T-helper 17 cell (primary cell): ENCODE results near the gene NR6A1. TPM values are rescaled to one million over a fixed set of nuclear protein-coding genes. Genes with fewer than 3 reads are reported as not detected.
A peak's percentile ranks its signal among the peaks of the same experiment; 100 is the strongest.

Experiments used
- ATAC-seq: fragments of 150-1000 bp; cut with Tn5 transposase; 2 replicates; pipeline ENCODE4 v1.10.0; 2021; ENCODE audit warnings: mild to moderate bottlenecking, moderate library complexity
- DNase-seq, 3 donors: peaks; one replicate each; pipeline versions ENCODE4 v3.0.0 to v3.0.0-alpha.2; 2020 to 2021
- H3K9me3 ChIP-seq: one replicate; pipeline ENCODE4 v1.7.0; 2013; ENCODE audit warnings: low read length, mild to moderate bottlenecking; ENCODE audit not compliant: control insufficient read depth, poor library complexity, severe bottlenecking
- H3K27ac Mint-ChIP-seq: one replicate; pipeline ENCODE4 v1.8.0; 2022; ENCODE audit warnings: mild to moderate bottlenecking, moderate library complexity, mixed read lengths
- H3K27me3 Mint-ChIP-seq: one replicate; pipeline ENCODE4 v1.8.0; 2022; ENCODE audit warnings: mixed read lengths
- H3K36me3 Mint-ChIP-seq: one replicate; pipeline ENCODE4 v1.8.0; 2022; ENCODE audit warnings: low read depth, mixed read lengths
- H3K4me1 Mint-ChIP-seq: one replicate; pipeline ENCODE4 v1.8.0; 2022; ENCODE audit warnings: mild to moderate bottlenecking, mixed read lengths
- H3K4me3 Mint-ChIP-seq: one replicate; pipeline ENCODE4 v1.8.0; 2022; ENCODE audit warnings: mild to moderate bottlenecking, moderate library complexity, mixed read lengths
- total RNA-seq, 4 donors: library from RNA in 2 of 4; stranded (reverse) in 2 of 4; gene quantifications; one replicate each; pipeline ENCODE4 v1.2.3 and lab custom pipeline; 2022 to 2026

Gene NR6A1
- total RNA-seq, 2 donors from 2014 or later = 0.08 to 0.22 TPM

DNA sequence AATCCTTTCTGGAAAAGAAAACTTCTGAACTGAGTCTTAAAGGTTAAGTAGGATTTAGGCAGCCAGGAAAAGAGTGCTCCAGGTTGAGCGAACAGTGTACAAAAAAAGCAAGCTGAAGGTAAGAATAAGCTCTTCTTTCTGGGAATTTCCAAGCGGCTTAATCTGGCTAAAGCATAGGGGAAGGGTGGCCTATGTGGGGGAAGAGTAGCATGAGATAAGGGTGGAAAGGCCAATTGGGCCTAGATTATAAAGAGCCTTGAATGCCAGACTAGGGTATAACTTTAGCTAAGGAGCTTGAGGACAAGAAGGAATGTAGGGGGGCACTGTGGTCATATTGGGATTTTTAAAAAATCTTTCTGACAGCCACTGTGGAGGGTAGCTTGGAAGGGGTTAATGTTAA lies 226.6 kb downstream of the NR6A1 start:
- H3K4me1 Mint-ChIP-seq = no peaks in the 10 kb centered on the region
- no peak overlapping the region for H3K27ac Mint-ChIP-seq
- ATAC-seq (no peak), DNase-seq (no peak)
- H3K27me3 Mint-ChIP-seq = peaks cover 71% of the 10 kb centered on the region
- no peaks in the 10 kb centered on the region for H3K9me3 ChIP-seq
- peaks cover 4% of the 10 kb centered on the region for H3K36me3 Mint-ChIP-seq
- H3K4me3 Mint-ChIP-seq = no peak overlapping the region

DNA sequence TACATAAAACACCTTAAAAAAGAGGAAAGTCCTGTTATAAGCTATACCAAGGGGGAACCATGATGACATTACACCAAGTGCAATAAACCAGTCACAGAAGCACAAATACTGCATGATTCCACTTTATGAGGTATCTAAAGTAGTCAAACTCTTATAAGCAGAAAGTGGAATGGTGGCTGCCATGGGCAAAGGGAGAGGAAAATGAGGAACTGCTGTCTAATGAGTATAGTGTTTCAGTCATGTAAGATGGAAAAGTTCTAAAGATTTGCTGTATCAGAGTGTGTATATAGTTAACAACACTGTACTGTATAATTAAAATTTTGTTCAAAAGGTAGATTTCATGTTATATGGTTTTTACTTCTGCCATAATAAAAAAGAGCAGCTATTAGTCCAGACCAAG lies 229.3 kb downstream of the NR6A1 start:
- Mint-ChIP-seq H3K4me3 (no peak overlapping the region), H3K36me3 (peaks cover 4% of the 10 kb centered on the region), H3K4me1 (no peaks in the 10 kb centered on the region), H3K27ac (no peak overlapping the region), H3K27me3 (peaks cover 52% of the 10 kb centered on the region)
- ATAC-seq = no peak
- no peak for DNase-seq
- H3K9me3 ChIP-seq = no peaks in the 10 kb centered on the region

DNA sequence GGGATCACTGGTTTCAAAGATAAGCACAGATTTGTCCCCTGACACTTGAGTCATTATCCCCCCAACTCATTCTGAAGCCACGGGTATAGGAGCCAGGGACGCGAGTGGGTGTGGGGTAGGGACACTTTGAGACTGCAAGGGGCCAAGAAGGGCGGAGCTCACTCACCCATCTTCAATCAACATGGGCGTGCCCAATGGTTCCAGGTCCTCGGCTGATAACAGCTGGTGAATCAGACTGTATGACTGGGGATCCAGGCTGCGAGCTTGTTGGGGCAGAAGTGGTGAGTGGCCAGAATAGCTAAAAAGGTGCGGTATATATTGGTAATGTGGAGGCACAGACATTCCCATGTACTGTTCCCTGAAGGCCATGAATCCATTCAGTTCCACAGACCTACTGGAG lies 233.2 kb downstream of the NR6A1 start:
- no peak for DNase-seq
- ATAC-seq = no peak
- Mint-ChIP-seq H3K4me1 (peaks cover 3% of the 10 kb centered on the region), H3K27ac (no peak overlapping the region), H3K4me3 (no peak overlapping the region), H3K36me3 (peaks cover 4% of the 10 kb centered on the region), H3K27me3 (peaks cover 28% of the 10 kb centered on the region)
- no peaks in the 10 kb centered on the region for H3K9me3 ChIP-seq

DNA sequence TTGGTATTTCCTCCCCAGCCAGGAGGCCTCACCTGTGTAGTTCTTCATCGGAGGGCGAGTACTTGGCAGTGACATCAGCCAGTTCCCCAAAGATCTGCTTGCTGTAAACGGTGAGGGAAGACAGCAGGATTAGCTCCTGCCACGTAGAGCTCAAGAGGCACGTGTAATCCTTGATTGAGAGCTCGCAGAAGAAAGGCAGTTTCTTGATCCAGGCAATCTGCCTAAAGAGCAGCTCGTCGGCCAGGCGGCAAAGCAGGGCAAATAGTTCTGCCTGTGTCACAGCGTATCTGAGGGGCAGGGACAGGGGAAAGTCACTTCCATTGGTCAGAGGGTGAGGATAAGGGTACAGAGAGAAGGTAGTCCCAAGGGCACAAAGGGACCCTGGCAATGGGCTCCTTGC lies 235.3 kb downstream of the NR6A1 start:
- no peak for ATAC-seq
- peaks cover 6% of the 10 kb centered on the region for H3K36me3 Mint-ChIP-seq
- peaks cover 16% of the 10 kb centered on the region for H3K27me3 Mint-ChIP-seq
- H3K4me3 Mint-ChIP-seq = no peak overlapping the region
- no peaks in the 10 kb centered on the region for H3K9me3 ChIP-seq
- peaks cover 3% of the 10 kb centered on the region for H3K4me1 Mint-ChIP-seq
- H3K27ac Mint-ChIP-seq = no peak overlapping the region
- DNase-seq = no peak

DNA sequence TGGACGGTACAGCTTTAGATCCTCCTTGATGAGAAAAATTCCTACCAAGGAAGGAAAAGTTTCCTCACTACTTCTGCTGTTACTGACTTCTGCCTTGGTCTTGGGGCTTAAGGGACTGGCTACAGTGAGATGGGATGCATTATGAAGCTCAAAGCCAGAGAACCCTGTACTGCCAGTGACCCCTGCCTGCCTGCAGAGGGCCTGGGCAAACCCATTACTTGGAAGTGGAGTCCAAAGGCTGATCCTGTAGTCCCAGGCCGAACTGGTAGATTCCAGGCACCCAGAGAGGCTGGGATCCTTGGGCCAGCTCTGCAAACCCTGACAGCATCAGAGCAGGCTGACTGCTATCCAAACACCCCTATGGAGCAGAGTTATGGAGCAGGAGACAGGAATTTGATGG lies 238.2 kb downstream of the NR6A1 start:
- Mint-ChIP-seq H3K27me3 (peaks cover 18% of the 10 kb centered on the region), H3K4me1 (peaks cover 3% of the 10 kb centered on the region), H3K36me3 (peaks cover 2% of the 10 kb centered on the region), H3K27ac (peak overlapping the region; percentile 70), H3K4me3 (no peak overlapping the region)
- no peaks in the 10 kb centered on the region for H3K9me3 ChIP-seq
- ATAC-seq (no peak), DNase-seq (no peak)

DNA sequence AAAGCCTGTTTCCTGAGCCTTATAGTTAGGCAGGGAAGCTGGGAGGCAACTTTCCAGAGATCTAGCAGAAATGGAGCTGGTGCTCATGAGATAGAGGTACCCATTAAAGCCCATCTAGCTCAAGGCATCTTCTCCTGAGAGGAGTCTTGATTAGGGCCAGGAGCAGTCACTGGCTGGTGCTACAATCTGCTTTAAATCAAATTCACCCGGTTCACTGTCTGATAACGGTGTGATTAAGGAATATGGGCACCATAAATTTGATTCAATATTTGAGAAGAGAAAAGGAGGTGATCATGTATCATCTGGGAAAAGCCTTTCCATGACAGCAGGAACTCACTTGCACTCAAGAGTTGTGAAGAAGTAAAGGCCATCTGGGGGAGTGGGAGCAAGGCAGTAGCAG lies 240.0 kb downstream of the NR6A1 start:
- H3K4me3 Mint-ChIP-seq = no peak overlapping the region

DNA sequence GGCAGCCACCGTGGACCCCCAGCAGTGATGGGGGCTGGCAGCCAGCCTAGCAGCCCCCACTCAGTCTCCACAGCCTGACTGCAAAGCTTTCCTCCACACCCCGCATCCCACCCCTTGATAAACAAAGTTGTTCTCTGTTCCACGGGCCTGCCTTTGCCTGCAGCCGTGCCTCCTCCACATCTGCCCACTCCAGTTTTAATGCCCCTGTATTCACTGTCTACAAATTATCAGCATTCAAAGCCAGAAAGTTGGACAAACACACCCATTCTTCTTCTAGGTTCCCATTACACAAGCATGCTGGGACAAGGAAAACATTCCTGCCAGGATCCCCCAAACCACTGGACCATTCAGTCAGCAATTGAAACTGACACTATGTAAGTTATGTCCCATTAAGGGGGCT lies 240.9 kb downstream of the NR6A1 start:
- ATAC-seq (no peak), DNase-seq (no peak)
- peaks cover 13% of the 10 kb centered on the region for H3K27me3 Mint-ChIP-seq
- H3K36me3 Mint-ChIP-seq = peaks cover 2% of the 10 kb centered on the region
- no peak overlapping the region for H3K27ac Mint-ChIP-seq
- no peaks in the 10 kb centered on the region for H3K9me3 ChIP-seq
- H3K4me3 Mint-ChIP-seq = no peak overlapping the region
- H3K4me1 Mint-ChIP-seq = no peaks in the 10 kb centered on the region

More for the DNA sequence above, 240.0 kb downstream of the NR6A1 start:
- Mint-ChIP-seq H3K36me3 (peaks cover 2% of the 10 kb centered on the region), H3K27ac (no peak overlapping the region), H3K4me1 (peaks cover 2% of the 10 kb centered on the region), H3K27me3 (peaks cover 18% of the 10 kb centered on the region)
- no peaks in the 10 kb centered on the region for H3K9me3 ChIP-seq
- no peak for ATAC-seq
- no peak for DNase-seq

DNA sequence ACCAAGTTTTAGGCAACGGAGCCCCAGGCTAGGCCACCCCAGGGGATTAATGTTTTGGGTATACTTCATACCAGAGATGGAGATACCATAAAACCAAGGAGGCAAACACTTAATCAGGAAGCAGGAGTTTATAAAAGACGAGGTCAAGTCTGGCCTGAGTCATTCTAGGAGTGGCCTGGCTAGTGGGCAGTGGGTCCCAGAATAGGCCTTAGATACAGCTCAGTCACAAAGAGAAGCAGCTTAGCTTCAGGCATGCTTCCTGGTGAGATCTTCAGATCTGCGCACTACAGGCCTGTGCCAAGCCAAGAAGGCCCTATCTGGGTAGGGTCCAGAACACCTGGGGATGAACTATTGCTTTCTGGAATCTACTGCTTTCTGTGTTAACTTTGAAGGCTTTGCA lies 243.3 kb downstream of the NR6A1 start:
- Mint-ChIP-seq H3K27me3 (peaks cover 22% of the 10 kb centered on the region), H3K36me3 (peaks cover 2% of the 10 kb centered on the region), H3K4me3 (no peak overlapping the region), H3K4me1 (no peaks in the 10 kb centered on the region), H3K27ac (no peak overlapping the region)
- DNase-seq = no peak
- H3K9me3 ChIP-seq = no peaks in the 10 kb centered on the region
- ATAC-seq = no peak

DNA sequence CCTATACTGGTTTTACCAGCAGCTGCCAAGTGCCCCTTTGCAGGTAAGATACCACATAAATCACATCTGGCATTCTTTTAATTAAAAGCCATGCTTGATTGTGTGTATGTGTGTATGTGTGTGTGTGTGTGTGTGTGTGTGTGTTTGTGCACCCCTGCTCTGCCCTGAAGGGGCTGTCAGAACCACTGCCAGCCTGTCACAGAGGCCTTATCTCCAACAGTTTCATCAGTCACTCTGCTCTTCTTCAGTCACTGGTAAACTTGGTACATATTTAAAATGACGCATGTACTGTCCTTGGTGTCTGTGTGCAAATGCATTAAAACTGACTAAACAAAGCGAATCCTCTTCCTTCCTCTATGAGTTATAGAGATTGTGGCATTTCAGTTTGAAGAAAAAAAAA lies 244.9 kb downstream of the NR6A1 start:
- Mint-ChIP-seq H3K4me3 (no peak overlapping the region), H3K36me3 (no peaks in the 10 kb centered on the region), H3K27ac (no peak overlapping the region), H3K27me3 (peaks cover 32% of the 10 kb centered on the region), H3K4me1 (no peaks in the 10 kb centered on the region)
- no peaks in the 10 kb centered on the region for H3K9me3 ChIP-seq
- no peak for ATAC-seq
- DNase-seq = no peak

DNA sequence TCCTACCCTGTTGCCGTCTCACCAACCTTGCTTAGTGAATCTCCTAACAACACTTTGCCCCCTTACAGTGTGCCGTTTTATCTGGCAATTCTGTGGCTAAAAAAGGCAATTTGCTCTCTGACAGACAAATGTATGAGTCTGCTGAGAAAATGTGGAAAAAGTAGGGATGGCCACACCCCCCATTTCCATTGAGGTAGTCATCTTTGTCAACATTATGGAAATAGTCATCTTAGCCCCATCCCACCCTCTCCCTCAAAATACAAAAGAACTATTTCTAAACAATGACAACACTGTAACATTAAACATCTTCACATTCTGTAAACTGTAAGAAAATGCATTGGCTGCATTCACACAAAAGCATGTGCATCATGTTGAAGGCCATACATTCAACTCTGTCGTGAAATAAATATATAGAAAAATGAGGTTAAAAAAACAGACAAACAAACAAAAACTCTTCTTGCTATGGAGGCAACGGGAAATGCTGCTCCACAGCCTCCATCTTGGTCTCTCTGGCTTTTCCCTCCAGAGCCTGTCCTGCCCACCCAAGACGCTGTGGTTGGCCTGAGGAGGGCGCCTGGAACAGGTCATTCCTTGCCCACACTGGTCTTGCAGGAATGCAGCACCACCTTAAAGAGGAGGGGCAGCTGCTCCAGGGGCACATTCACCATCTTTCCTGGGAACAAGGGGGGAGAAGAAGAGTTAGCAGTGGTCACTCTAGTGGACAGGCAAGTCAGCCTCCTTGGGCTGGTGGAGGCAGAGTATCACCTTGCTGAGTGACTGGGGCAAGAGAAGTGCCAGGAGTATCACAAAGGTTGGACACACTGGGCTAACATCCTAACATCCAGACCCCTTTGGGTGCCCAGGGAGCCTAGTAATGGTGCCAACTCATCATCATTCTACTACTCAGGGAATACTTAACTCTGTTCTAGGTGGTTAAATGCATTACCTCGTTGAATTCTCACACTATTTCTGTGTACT lies 248.7 kb downstream of the NR6A1 start:
- Mint-ChIP-seq H3K36me3 (no peaks in the 10 kb centered on the region), H3K27me3 (peaks cover 50% of the 10 kb centered on the region), H3K27ac (no peak overlapping the region), H3K4me3 (no peak overlapping the region), H3K4me1 (no peaks in the 10 kb centered on the region)
- no peaks in the 10 kb centered on the region for H3K9me3 ChIP-seq
- DNase-seq = no peak
- ATAC-seq = no peak

DNA sequence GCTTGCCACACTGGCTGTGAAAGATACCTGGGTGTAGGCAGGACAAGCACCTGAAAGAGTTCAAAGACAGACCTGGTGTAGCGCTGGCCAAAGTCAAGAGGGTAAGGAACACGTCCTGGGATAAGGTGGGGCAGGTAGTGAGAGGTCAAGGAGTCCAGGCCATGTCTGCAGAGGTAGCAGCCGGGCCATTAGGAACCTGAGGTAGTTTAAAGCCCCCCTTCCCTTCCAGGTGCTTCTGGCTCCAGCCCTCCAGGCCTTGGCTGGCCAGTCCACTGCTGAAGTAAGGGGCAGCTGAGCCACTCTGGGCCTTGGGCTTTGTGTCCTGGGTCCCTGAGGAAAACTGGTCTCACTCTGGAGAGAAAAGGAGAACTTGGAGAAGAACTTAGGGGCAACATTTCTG lies 250.0 kb downstream of the NR6A1 start:
- H3K9me3 ChIP-seq = no peaks in the 10 kb centered on the region
- H3K4me1 Mint-ChIP-seq = no peaks in the 10 kb centered on the region
- H3K27ac Mint-ChIP-seq = no peak overlapping the region
- peaks cover 2% of the 10 kb centered on the region for H3K36me3 Mint-ChIP-seq
- ATAC-seq (no peak), DNase-seq (no peak)
- H3K4me3 Mint-ChIP-seq = no peak overlapping the region
- peaks cover 56% of the 10 kb centered on the region for H3K27me3 Mint-ChIP-seq

DNA sequence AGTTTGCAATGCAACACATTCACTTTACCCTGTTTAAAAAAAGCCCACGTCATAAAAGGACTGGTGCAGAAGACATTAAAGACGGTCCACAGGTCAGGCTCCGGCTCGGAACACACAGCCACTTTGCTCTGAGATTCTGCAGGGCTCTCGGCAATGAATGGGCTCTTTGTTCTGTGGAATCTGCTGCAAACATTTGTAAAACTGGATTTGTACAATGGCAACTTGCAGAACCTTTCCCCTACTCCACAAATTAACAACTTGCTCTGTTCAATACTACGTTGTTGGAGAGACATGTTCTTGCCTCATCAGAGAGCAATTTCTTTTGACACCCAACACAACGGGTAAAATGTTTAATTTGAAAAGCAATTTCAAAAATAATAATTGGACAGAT lies 250.9 kb downstream of the NR6A1 start:
- DNase-seq = no peak
- H3K27me3 Mint-ChIP-seq = peaks cover 55% of the 10 kb centered on the region
- ATAC-seq = no peak
- no peak overlapping the region for H3K27ac Mint-ChIP-seq
- peaks cover 2% of the 10 kb centered on the region for H3K36me3 Mint-ChIP-seq
- no peaks in the 10 kb centered on the region for H3K9me3 ChIP-seq
- H3K4me1 Mint-ChIP-seq = no peaks in the 10 kb centered on the region
- no peak overlapping the region for H3K4me3 Mint-ChIP-seq

DNA sequence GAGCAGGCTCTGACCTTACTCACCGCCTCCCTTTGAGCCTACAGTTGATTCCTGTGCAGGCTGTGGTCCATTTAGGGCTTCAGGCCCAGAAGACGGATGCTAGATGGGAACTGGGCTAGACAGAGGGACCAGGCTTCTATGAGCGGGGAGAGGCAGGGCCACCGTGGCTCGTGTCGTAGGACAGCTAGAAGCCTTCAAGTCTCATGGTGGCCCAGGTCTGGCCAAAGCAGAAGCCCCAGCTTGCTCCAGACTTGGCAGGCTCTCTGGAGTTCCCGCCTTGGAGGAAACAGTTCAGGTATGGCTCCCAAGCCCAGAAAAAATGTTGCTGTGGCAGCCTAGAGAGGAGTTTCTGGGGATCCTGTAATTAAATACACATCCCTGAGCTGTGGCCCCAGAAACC lies 253.0 kb downstream of the NR6A1 start:
- Mint-ChIP-seq H3K36me3 (peaks cover 2% of the 10 kb centered on the region), H3K27me3 (peaks cover 50% of the 10 kb centered on the region), H3K4me3 (no peak overlapping the region), H3K4me1 (peaks cover 1% of the 10 kb centered on the region), H3K27ac (no peak overlapping the region)
- H3K9me3 ChIP-seq = no peaks in the 10 kb centered on the region
- DNase-seq = no peak
- ATAC-seq = no peak

DNA sequence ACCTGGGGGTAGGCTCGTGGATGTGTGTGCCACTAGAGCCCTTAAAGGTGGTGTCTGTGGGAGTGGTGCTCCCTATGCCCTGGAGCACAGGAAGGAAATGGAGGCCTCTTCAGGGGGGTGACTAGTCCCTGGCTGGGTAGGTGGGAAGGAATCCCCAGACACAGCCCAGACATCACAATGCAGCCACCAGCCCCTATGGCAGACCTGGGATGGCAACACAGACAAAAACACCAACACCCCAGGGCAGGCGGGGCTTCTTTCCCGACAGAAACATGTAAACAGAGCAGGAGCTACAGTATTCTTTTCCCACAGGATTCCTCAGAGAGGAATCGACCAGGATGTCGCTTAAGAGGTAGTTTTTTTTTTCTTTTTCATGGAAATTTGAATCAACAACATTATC lies 253.5 kb downstream of the NR6A1 start:
- no peak for ATAC-seq
- H3K4me3 Mint-ChIP-seq = no peak overlapping the region
- H3K27ac Mint-ChIP-seq = no peak overlapping the region
- no peaks in the 10 kb centered on the region for H3K9me3 ChIP-seq
- H3K4me1 Mint-ChIP-seq = peaks cover 3% of the 10 kb centered on the region
- DNase-seq = no peak
- H3K36me3 Mint-ChIP-seq = peaks cover 2% of the 10 kb centered on the region
- peaks cover 52% of the 10 kb centered on the region for H3K27me3 Mint-ChIP-seq
